GM06990 (cell line): Measurements from ENCODE around the gene IMPDH2.

Source experiments
- DNase-seq: peaks from one replicate; pipeline ENCODE4 v3.0.0-alpha.2; 2011; ENCODE audit not compliant: insufficient read length; ENCODE audit errors: extremely low read depth
- H3K27me3 ChIP-seq: replicated peaks from 2 replicates; pipeline ENCODE4 v1.6.0; 2011; ENCODE audit warnings: low read length; ENCODE audit not compliant: control insufficient read depth, insufficient read depth
- H3K36me3 ChIP-seq: 2 replicates; pipeline ENCODE4 v1.5.1; 2011; ENCODE audit warnings: low read length; ENCODE audit not compliant: control insufficient read depth, insufficient read depth
- H3K4me3 ChIP-seq: replicated peaks from 2 replicates; pipeline ENCODE4 v1.5.1; 2011; ENCODE audit warnings: low read depth, mild to moderate bottlenecking, control low read depth, low read length
- CTCF ChIP-seq: IDR thresholded peaks from 2 replicates; pipeline ENCODE4 v1.5.1; 2011; ENCODE audit warnings: low read length, control low read depth, mild to moderate bottlenecking, inconsistent platforms; ENCODE audit not compliant: insufficient read depth, poor library complexity, severe bottlenecking

The IMPDH2 gene

GRCh38 chr3:49006408-49007067, 22.7 kb downstream of the IMPDH2 start:
- H3K36me3 ChIP-seq, result peaks cover 3% of the 10 kb centered on the region
- peak overlapping the region; percentile 79 for H3K4me3 ChIP-seq
- no peak for DNase-seq
- no peaks in the 10 kb centered on the region for H3K27me3 ChIP-seq
- TF ChIP-seq CTCF, result no peak

GRCh38 chr3:49005998-49006397, 23.2 kb downstream of the IMPDH2 start:
- H3K4me3 ChIP-seq, result peak overlapping the region; percentile 79

GRCh38 chr3:49005303-49005680, 23.9 kb downstream of the IMPDH2 start:
- peaks cover 3% of the 10 kb centered on the region; the same call in 1 of the 2 replicates for H3K36me3 ChIP-seq
- H3K27me3 ChIP-seq, result no peaks in the 10 kb centered on the region
- H3K4me3 ChIP-seq, result no peak overlapping the region
- DNase-seq, result no peak
- no peak for TF ChIP-seq CTCF

More at GRCh38 chr3:49005998-49006397, 23.2 kb downstream of the IMPDH2 start:
- peaks cover 3% of the 10 kb centered on the region; the same call in 1 of the 2 replicates for H3K36me3 ChIP-seq
- H3K27me3 ChIP-seq, result no peaks in the 10 kb centered on the region
- TF ChIP-seq CTCF, result no peak
- DNase-seq, result no peak

GRCh38 chr3:49004352-49005302, 24.6 kb downstream of the IMPDH2 start:
- Histone ChIP-seq H3K4me3 (no peak overlapping the region), H3K36me3 (peaks cover 3% of the 10 kb centered on the region; the same call in 1 of the 2 replicates), H3K27me3 (no peaks in the 10 kb centered on the region)
- no peak for DNase-seq
- no peak for TF ChIP-seq CTCF

GRCh38 chr3:49001155-49001554, 28.0 kb downstream of the IMPDH2 start:
- no peak for TF ChIP-seq CTCF
- DNase-seq, result no peak
- Histone ChIP-seq H3K27me3 (no peaks in the 10 kb centered on the region), H3K4me3 (no peak overlapping the region), H3K36me3 (peaks cover 6% of the 10 kb centered on the region; the same call in 1 of the 2 replicates)
